GM12892 (cell line): ENCODE data around the gene LRRC1.

Source experiments
- POLR2A ChIP-seq: IDR thresholded peaks from 2 replicates; pipeline ENCODE4 v1.6.1; 2011; ENCODE audit warnings: low read depth, low read length, control low read depth
- POLR2AphosphoS5 ChIP-seq: IDR thresholded peaks from 2 replicates; pipeline ENCODE4 v1.6.1; 2011; ENCODE audit warnings: low read depth, low read length, control low read depth
- TAF1 ChIP-seq: IDR thresholded peaks from 2 replicates; pipeline ENCODE4 v1.6.1; 2011; ENCODE audit warnings: low read depth, mild to moderate bottlenecking, control low read depth, low read length, borderline replicate concordance

GRCh38 chr6:53918854-53919510 is 124.2 kb downstream of the LRRC1 start:
- TF ChIP-seq TAF1, result no peak
- TF ChIP-seq POLR2A, result no peak
- no peak for TF ChIP-seq POLR2AphosphoS5
